ENCODE measurements around the gene CLMP.

DNA sequence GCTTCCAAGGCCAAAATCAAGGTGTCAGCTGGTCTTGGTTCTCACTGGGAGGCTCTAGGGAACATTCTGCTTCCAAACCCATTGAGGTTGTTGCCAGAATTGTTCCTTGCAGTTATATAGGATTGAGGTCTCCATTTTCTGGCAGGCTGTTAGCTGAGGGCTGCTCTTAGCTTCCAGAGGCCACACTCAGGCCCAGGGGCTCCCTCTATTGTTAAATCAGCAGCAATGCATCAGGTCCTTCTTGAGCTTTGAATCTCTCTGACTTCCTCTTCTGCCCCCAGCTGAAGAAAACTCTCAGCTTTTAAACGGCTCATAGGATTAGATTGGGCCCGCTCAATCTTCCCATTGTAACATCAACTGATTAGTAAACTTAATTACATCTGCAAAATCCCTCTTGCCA lies 174.1 kb downstream of the CLMP start:
- TF ChIP-seq, protein P1, sequence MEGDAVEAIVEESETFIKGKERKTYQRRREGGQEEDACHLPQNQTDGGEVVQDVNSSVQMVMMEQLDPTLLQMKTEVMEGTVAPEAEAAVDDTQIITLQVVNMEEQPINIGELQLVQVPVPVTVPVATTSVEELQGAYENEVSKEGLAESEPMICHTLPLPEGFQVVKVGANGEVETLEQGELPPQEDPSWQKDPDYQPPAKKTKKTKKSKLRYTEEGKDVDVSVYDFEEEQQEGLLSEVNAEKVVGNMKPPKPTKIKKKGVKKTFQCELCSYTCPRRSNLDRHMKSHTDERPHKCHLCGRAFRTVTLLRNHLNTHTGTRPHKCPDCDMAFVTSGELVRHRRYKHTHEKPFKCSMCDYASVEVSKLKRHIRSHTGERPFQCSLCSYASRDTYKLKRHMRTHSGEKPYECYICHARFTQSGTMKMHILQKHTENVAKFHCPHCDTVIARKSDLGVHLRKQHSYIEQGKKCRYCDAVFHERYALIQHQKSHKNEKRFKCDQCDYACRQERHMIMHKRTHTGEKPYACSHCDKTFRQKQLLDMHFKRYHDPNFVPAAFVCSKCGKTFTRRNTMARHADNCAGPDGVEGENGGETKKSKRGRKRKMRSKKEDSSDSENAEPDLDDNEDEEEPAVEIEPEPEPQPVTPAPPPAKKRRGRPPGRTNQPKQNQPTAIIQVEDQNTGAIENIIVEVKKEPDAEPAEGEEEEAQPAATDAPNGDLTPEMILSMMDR (IDR thresholded peaks at IDR 0.05), result peak in 1 of 3 experiments; percentile 28
- TF ChIP-seq POLR2A (IDR thresholded peaks at IDR 0.05), result no peak

Data from testis (tissue), 2 donors.